HFF-Myc (cell line): ENCODE results near the gene SYNJ1.
A peak's percentile ranks its signal among the peaks of the same experiment; 100 is the strongest.
"Not testable (repeated sequence)": the region's sequence is repeated elsewhere in the genome, so short reads cannot be mapped to it uniquely, and the experiment has no call there.

Source experiments
- DNase-seq: peaks from one replicate; pipeline ENCODE4 v3.0.0-alpha.2; 2011; ENCODE audit warnings: low read depth; ENCODE audit errors: extremely low read depth
- H3K4me3 ChIP-seq: replicated peaks from 2 replicates; pipeline ENCODE4 v1.5.1; 2011; ENCODE audit warnings: low read depth, mild to moderate bottlenecking, control low read depth, low read length
- TF ChIP-seq, protein P1 (sequence below): IDR thresholded peaks from 2 replicates; pipeline ENCODE4 v1.5.1; 2012; ENCODE audit warnings: mild to moderate bottlenecking, low read depth, low read length, control low read depth; ENCODE audit errors: missing control alignments

The SYNJ1 gene

DNA sequence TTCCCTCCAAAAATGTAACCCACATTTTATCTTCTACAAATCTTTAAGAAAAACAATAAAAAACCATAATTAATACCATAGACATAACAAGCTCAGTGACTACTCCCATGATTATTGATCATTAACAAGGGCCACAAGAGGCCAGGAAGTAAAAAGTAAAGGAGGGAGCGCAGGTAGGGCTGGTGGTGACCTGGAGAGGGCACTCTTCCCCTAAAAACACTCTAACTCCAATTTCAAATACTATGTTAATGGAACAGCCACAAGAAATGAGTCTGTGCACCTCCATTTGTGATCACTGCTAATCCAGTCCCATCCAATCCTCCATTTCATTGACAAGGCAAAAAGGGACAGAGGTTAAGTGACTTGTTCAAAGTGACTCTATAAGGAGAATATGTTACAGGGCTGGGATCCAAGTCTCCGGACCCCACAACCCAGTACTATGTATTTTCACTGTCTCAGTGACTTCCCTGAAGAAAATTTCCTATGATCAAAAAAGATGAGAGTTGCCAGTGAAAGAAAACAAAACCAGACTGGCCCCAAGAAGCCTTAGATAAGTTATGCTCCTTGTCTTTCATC is 74.4 kb downstream of the SYNJ1 start:
- TF ChIP-seq, protein P1, sequence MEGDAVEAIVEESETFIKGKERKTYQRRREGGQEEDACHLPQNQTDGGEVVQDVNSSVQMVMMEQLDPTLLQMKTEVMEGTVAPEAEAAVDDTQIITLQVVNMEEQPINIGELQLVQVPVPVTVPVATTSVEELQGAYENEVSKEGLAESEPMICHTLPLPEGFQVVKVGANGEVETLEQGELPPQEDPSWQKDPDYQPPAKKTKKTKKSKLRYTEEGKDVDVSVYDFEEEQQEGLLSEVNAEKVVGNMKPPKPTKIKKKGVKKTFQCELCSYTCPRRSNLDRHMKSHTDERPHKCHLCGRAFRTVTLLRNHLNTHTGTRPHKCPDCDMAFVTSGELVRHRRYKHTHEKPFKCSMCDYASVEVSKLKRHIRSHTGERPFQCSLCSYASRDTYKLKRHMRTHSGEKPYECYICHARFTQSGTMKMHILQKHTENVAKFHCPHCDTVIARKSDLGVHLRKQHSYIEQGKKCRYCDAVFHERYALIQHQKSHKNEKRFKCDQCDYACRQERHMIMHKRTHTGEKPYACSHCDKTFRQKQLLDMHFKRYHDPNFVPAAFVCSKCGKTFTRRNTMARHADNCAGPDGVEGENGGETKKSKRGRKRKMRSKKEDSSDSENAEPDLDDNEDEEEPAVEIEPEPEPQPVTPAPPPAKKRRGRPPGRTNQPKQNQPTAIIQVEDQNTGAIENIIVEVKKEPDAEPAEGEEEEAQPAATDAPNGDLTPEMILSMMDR: peak; percentile 67
- no peak for DNase-seq

DNA sequence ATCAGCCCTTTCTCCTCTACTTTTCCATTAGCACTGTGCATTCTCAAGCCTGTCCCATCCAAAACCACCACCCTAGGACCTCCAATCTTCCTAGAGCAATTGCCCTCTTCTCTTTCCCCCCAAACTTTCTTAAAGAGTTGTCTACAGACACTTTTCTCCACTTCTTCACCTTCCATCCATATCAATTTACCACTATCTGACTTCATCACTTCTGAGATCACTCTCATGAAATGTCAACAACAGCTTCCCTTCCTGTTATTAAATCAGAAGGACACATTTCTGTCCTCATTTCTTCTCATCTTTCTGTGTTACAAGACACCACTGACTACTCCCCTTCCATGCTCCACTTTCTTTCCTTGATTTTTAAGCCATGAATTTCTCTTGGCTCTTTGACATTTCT is 79.6 kb downstream of the SYNJ1 start:
- TF ChIP-seq, protein P1: no peak
- no peak for DNase-seq
- H3K4me3 ChIP-seq: no peak overlapping the region

More for the DNA sequence above, 74.4 kb downstream of the SYNJ1 start:
- no peak overlapping the region for H3K4me3 ChIP-seq

DNA sequence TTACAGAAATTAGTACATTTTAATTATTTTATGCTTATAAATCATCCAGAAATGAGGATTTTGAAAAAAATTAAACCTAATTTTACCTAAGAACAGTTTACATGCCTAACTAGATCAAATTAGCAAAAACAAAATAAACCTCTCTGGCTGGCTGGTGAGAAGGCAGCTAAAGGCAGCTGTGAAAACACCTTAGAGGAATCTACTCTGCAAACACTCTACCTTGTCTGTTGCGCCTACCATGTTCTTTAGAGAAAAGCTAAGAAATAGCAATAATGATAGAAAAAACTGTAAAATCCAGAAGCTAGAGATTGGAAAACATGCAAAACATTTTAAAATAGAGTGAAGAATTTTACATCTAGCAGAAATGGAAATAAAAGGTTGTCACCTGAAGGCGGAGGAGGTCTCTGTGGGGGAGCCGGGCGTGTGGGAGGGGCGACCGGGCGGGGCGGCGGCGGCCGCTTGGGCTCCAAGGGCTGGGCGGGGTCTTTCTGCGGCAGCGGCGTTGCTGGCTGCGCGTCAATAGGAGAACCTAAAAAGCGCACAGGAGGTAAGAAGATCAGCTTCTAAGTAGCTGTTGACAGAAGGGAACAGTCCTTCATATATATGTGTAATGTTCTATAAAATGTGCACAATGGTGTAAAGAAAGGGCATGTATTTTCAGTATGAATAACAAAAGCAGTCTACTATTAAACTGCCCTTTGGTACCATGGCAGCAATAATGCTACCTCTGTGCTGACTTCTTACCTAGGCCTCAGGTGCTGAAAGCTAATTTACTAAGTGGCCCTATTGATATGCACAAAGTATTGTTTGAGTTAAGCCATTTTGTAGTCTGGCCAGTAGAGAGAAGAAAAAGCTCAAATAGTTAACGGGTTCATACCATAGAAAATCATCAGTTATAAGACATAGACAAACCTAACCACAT is 82.3 kb downstream of the SYNJ1 start:
- TF ChIP-seq, protein P1: no peak
- DNase-seq: no peak
- H3K4me3 ChIP-seq: no peak overlapping the region

DNA sequence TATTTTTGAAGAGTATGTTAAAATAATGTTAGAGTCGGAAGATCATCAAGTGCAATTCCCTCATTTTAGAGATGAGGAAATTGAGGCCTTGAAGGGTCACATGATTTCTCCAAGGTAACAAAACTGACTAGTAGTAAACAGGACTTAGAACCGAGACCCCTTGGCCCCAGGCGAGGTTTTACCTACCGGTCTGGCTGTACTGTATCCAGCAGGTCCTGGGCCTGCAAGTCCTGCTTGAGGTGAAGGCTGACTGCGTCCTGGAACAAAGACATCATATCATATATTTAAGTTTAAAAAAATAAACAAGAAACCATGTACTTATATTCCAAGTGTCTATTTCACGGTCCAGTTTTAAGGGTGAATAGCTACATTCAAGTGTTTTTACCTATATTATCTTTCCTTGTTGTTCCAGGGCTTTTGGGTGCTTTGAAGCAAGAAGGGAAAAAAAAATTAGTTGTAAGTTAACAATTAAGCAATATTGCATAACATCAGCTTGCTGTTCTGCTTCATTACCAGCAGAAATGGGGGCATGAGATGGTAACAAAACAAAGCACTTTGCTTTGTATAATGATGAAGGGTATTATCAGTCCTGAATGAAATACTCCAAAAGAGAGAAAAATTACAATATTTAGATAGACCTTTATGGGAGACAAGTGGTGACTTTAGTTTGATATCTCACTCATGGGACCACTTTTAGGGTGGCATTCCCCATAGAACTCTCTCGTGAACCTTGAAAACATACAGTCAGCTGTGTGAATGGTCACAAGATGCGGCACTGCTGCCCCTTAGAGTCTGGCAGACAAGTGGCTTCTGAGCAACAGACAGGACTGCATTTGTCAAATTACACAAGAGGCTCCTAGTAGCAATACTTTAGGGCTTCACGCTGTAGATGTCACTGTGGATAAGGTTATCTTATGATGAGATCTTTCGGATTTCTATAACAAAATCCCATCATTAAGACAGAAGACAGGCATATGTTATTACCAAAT is 85.8 kb downstream of the SYNJ1 start:
- DNase-seq: no peak
- TF ChIP-seq, protein P1: no peak

DNA sequence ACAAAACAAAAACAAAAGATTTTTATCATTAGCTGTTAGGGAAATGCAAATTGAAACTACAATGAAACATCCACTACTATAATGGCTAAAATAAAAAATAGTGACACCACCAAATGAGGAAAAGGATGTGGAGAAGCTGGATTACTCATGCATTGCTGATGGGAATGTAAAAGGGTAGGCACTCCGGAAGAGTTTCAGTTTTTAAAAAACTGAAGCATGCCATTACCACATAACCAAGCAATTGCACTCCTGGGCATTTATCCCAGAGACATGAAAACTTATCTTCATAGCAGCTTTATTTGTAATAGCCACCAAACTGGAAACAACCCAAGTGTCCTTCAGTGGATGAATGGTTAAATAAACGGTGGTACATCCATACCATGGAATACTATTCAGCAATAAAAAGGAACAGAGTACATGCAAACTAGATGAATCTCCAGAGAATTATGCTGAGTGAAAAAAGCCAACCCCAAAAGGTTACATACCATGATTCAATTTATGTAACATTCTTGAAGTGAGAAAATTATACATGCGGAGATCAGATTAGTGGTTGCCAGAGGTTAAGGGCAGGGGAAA is 101.1 kb downstream of the SYNJ1 start:
- no peak overlapping the region for H3K4me3 ChIP-seq
- TF ChIP-seq, protein P1: no peak
- no peak for DNase-seq

More for the DNA sequence above, 85.8 kb downstream of the SYNJ1 start:
- H3K4me3 ChIP-seq: no peak overlapping the region

DNA sequence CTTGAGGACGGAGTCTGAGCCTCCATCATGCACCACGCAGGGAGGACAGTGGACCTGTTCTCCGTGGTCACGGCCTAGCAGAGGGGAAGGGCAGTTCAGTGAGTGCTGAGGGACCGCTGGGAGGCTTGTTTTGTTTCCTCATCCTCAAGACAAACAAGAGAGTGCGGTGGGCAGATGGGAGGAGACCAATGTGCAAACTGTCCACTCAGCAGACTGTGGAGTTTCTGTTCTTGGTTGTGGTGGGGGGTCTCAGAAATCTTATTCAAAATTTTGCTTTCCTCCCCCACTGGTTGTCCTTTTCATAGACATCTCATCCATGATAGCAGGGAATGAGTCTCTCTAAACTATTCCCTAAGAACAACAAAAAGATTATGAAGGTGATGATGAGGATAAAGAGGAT is 109.6 kb downstream of the SYNJ1 start:
- not testable (repeated sequence) for DNase-seq, H3K4me3 ChIP-seq
